ENCODE measurements around the gene WASF3.

GRCh38 chr13:26523007-26523406 lies 34.5 kb upstream of the WASF3 start:
- TF ChIP-seq, protein P1, sequence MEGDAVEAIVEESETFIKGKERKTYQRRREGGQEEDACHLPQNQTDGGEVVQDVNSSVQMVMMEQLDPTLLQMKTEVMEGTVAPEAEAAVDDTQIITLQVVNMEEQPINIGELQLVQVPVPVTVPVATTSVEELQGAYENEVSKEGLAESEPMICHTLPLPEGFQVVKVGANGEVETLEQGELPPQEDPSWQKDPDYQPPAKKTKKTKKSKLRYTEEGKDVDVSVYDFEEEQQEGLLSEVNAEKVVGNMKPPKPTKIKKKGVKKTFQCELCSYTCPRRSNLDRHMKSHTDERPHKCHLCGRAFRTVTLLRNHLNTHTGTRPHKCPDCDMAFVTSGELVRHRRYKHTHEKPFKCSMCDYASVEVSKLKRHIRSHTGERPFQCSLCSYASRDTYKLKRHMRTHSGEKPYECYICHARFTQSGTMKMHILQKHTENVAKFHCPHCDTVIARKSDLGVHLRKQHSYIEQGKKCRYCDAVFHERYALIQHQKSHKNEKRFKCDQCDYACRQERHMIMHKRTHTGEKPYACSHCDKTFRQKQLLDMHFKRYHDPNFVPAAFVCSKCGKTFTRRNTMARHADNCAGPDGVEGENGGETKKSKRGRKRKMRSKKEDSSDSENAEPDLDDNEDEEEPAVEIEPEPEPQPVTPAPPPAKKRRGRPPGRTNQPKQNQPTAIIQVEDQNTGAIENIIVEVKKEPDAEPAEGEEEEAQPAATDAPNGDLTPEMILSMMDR (conservative IDR thresholded peaks at IDR 0.05; ENCODE audit: low read depth, low read length), result no peak
- no peak for TF ChIP-seq EZH2 (IDR thresholded peaks at IDR 0.05; ENCODE audit: low read length, unreplicated experiment)
- no peak for TF ChIP-seq EZH2phosphoT487 (IDR thresholded peaks at IDR 0.05; ENCODE audit: borderline replicate concordance, low read length)

Measured in PC-3 (cell line).